ENCODE results near the gene MAPT.

The MAPT gene

GRCh38 chr17:45894022-45894784 lies at the start of gene MAPT:
MAPT (plus strand) TSS chr17:45894554; CDS start chr17:45962338, 67,784 bp downstream.
- peak; percentile 46 to 72 (median 57) for DNase-seq (ENCODE audit: low read depth in 3 of 3, low spot score in 1 of 3)

DNA sequence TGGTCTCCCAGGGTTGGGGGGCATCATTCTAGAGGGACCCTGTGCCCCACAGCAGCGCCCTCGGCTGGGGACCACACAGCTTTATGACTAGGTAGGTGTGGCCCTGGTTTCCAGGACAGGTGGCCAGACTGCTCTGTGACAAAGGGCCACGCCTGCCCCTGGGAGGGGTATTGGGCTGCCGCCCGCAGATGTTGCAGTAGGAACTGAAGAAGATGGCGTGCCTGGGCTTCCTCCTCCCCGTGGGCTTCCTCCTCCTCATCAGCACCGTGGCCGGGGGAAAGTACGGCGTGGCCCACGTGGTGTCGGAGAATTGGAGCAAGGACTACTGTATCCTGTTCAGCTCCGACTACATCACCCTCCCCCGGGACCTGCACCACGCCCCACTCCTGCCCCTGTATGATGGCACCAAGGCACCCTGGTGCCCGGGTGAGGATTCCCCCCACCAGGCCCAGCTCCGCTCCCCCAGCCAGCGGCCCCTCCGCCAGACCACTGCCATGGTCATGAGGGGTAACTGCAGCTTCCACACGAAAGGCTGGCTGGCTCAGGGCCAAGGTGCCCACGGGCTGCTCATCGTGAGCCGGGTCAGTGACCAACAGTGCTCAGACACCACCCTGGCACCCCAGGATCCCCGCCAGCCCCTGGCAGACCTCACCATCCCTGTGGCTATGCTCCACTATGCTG lies 49.5 kb upstream of the MAPT start, which contains the start of gene SPPL2C:
TSS of gene SPPL2C (plus strand) at position 187 of the 681 bp plus-strand sequence. CDS start at position 213, 26 bp downstream.
- no peak for DNase-seq (ENCODE audit: low read depth in 3 of 3, low spot score in 1 of 3)

- no peak for DNase-seq (ENCODE audit: low read depth in 3 of 3, low spot score in 1 of 3)
Observed at GRCh38 chr17:45845376-45846185, 48.8 kb upstream of the MAPT start.

DNA sequence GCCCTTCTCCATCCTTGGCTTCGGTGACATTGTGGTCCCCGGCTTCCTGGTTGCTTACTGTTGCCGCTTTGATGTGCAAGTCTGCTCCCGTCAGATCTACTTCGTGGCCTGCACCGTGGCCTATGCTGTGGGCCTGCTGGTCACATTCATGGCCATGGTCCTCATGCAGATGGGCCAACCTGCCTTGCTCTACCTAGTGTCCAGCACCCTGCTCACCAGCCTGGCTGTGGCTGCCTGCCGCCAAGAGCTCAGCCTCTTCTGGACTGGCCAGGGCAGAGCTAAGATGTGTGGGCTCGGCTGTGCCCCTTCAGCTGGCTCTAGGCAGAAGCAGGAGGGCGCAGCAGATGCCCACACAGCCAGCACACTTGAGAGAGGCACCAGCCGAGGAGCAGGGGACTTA lies 48.1 kb upstream of the MAPT start:
- DNase-seq (ENCODE audit: low read depth in 3 of 3, low spot score in 1 of 3): no peak

GRCh38 chr17:45846646-45847045 lies 47.7 kb upstream of the MAPT start:
- no peak for DNase-seq (ENCODE audit: low read depth in 3 of 3, low spot score in 1 of 3)

GRCh38 chr17:45847101-45847500 lies 47.3 kb upstream of the MAPT start:
- DNase-seq (ENCODE audit: low read depth in 3 of 3, low spot score in 1 of 3): no peak

DNA sequence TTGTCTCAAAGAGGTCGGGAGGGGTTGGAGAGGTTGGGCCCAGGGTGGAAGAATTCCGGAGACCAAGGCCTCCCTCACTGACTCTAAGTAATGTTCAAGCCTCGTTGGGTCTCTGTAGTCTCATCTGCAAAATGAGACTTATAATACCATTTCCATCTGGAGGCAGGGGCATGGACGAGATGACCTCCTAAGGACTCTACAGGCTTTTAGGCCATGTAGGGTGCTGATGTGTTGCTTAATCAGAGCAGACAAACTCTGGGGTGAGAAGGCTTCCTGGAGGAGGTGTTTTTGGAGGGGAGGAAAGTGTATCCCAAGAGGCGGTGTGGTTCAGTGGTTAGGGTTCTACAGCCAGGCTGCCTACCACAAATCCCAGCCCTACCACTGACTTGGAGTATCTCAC lies 46.6 kb upstream of the MAPT start:
- DNase-seq (ENCODE audit: low read depth in 3 of 3, low spot score in 1 of 3): no peak

GRCh38 chr17:45848405-45848804 lies 45.9 kb upstream of the MAPT start:
- no peak for DNase-seq (ENCODE audit: low read depth in 3 of 3, low spot score in 1 of 3)

DNA sequence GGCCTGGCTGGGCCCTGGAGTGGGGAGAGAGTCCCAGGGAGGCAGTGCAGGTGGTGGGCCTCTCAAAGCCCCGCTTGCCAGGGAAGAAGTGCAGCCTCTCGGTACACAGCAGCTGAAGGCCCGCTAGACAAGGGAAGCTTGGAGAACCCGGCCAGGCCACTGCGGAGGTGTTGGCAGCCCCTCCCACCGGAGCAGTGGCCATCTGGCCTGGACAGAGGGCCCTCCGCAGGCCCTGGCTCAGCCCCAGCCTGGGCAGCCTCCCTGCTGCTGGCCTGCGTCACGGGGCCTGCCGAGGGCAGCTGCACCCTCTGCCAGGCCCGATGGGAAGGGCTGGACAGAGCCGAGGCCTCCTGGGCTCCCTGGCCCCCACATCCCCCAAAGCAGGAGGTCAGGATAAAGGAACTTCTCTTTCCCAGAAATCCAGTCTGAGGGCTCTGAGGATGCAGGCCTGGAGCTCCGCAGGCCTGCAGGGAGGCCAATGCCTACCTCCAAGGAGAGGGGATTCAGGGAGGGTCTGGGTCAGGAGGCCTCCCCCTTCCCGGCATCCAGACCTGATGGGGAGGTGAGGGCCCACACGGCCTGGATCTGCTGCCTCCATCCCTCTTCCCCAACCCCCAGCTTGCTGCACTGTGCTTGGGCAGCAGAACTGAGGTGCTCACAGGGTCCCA lies 45.4 kb upstream of the MAPT start:
- DNase-seq (ENCODE audit: low read depth in 3 of 3, low spot score in 1 of 3): no peak

GRCh38 chr17:45849536-45849990 lies 44.8 kb upstream of the MAPT start:
- no peak for DNase-seq (ENCODE audit: low read depth in 3 of 3, low spot score in 1 of 3)

- no peak for DNase-seq (ENCODE audit: low read depth in 3 of 3, low spot score in 1 of 3)
Observed at GRCh38 chr17:45850011-45850410, 44.3 kb upstream of the MAPT start.

DNA sequence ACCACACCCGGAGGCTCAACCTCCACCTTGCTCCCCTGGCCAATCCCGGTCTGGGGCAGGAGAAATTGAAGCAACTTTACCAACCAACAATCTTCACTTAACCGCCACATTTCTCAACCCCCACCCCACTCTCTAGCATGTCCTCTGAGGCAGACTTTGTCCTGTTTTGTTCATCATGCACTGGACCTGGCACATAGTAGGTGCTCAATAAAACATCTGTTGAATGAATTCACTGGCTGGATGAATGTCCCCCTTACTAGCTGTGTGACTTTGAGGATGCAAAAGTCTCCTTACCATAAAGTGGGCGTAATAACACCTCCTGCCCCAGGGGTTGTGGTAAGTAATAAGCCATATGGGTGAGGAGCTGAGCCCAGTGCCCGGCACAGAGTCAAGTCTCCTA lies 43.9 kb upstream of the MAPT start:
- DNase-seq (ENCODE audit: low read depth in 3 of 3, low spot score in 1 of 3): no peak

DNA sequence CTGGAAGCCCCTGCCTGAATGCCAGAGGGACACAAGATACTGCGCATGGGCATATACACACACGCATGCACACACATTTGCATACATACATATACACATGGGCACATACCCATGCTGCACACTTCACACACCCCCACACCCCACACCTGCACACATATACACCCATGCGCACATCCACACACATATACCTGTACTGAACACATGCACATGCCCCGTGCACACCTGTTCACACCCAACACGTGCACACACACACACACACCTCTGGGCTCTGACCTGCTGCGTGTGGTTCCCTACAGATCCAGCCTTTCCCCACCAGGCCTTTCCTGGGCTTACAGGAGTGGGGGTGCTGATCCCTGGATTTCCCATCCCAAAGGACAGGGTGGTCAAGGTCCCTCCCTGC lies 43.3 kb upstream of the MAPT start:
- DNase-seq (ENCODE audit: low read depth in 3 of 3, low spot score in 1 of 3): no peak

- DNase-seq (ENCODE audit: low read depth in 3 of 3, low spot score in 1 of 3): no peak
Observed at GRCh38 chr17:45851464-45851863, 42.9 kb upstream of the MAPT start.

DNA sequence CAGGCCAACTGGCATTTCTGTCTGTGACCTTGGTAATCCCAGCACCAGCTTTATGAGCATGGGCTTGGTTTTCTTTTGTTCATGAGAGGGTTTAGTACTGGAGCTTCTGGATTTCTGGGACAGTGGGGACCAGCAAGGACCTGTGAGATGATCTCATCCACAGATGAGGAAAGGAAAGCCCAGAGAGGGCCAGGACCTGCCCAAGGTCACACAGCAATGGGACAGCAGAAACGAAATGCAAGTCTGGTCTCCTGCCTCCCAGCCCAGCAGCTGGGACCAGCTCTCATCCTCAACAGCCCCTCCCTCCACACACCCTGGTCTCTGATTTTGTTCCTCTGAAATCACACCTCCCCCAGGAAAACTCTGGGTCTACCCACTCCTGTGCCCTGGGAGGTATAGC lies 42.5 kb upstream of the MAPT start:
- no peak for DNase-seq (ENCODE audit: low read depth in 3 of 3, low spot score in 1 of 3)

- peak in 2 of 3 donors; percentile 23 to 46 for DNase-seq (ENCODE audit: low read depth in 3 of 3, low spot score in 1 of 3)
Observed at GRCh38 chr17:45852535-45853297, 41.6 kb upstream of the MAPT start.

GRCh38 chr17:45854209-45854608 lies 40.1 kb upstream of the MAPT start:
- DNase-seq (ENCODE audit: low read depth in 3 of 3, low spot score in 1 of 3): no peak

DNA sequence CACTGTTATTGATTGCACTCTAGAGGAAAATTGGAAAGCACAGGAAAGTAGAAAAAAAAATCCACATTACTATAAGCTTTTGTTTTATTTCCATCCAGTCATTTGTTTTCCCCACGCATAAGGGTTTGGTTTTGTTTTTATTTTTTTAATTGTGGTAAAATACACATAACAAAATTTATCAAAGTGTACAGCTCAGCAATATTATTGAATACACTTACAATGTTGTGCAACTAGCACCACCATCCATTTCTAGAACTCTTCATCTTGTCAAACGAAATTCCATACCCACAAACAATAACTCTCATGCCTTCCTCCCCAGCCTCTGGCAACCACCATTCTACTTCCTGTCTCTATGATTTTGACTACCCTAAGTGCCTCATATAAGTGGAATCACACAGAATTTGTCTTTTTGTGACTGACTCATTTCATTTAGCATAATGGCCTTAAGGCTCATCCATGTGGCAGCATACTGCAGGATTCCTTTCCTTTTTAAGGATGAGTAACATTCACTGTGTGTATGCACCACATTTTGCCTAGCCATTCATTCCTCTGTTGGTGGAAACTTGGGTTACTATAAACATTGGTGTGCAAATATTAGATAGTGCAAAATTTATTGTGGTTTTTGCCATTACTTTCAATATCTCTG lies 38.5 kb upstream of the MAPT start:
- no peak for DNase-seq (ENCODE audit: low read depth in 3 of 3, low spot score in 1 of 3)

- DNase-seq (ENCODE audit: low read depth in 3 of 3, low spot score in 1 of 3): no peak
Observed at GRCh38 chr17:45857977-45858708, 36.2 kb upstream of the MAPT start.
